Chondrocyte (in vitro differentiated cells): Measurements from ENCODE around the gene LIPJ. TPM values are rescaled to one million over a fixed set of nuclear protein-coding genes. Genes with fewer than 3 reads are reported as not detected.

Experiments used
- DNase-seq: peaks from one replicate; pipeline ENCODE4 v3.0.0; 2021; ENCODE audit warnings: mixed read lengths, low spot score
- H3K27ac Mint-ChIP-seq: one replicate; pipeline ENCODE4 v1.8.0; 2021; ENCODE audit warnings: mild to moderate bottlenecking, moderate library complexity, mixed read lengths; ENCODE audit not compliant: unreplicated experiment
- H3K27me3 Mint-ChIP-seq: 2 replicates; pipeline ENCODE4 v1.8.0; 2021; ENCODE audit warnings: low read depth, mixed read lengths
- H3K36me3 Mint-ChIP-seq: 2 replicates; pipeline ENCODE4 v1.8.0; 2021; ENCODE audit warnings: low read depth, mixed read lengths
- H3K4me1 Mint-ChIP-seq: 2 replicates; pipeline ENCODE4 v1.8.0; 2021; ENCODE audit warnings: low read depth, mild to moderate bottlenecking, mixed read lengths
- H3K4me3 Mint-ChIP-seq: one replicate; pipeline ENCODE4 v1.8.0; 2021; ENCODE audit warnings: mild to moderate bottlenecking, moderate library complexity, mixed read lengths; ENCODE audit not compliant: unreplicated experiment
- H3K9me3 Mint-ChIP-seq: 2 replicates; pipeline ENCODE4 v1.8.0; 2021; ENCODE audit warnings: low read depth, mixed read lengths
- CTCF ChIP-seq: fragments of 200-600 bp; sonication (generic); IDR thresholded peaks from 2 replicates; pipeline ENCODE4 v1.5.0; 2021; ENCODE audit warnings: antibody characterized with exemption, mild to moderate bottlenecking, moderate library complexity
- total RNA-seq: library from RNA; stranded (reverse); gene quantifications from 3 replicates; pipeline ENCODE4 v1.2.1, GENCODE V29; 2021

Gene LIPJ
- total RNA-seq, 1 donor from 2014 or later, result not detected

DNA sequence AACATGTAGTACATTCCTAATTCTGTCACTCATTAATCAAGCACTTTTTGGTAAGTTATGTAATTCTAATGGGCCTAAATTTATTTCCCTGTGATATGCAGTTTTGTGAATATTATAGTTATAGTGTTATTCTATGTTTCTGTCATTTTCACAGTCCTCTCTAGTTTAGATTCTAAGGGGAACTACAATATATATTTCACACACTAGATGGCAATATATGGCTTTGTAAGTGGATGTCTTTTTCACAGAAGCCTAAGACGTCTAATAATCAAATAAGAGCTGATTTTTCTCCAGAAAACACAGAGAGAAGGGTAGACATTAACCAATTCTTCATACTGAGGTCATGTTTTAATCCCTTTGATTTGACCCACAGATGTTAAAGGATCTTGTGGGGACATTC is 21.5 kb upstream of the LIPJ start:
- TF ChIP-seq CTCF, result peak; percentile 86
- Mint-ChIP-seq H3K4me3 (no peak overlapping the region), H3K9me3 (no peaks in the 10 kb centered on the region), H3K36me3 (peaks cover 2% of the 10 kb centered on the region), H3K27ac (no peak overlapping the region), H3K4me1 (peaks cover 4% of the 10 kb centered on the region), H3K27me3 (no peaks in the 10 kb centered on the region)
- no peak for DNase-seq

GRCh38 chr10:88582411-88582805 is 4.2 kb upstream of the LIPJ start:
- TF ChIP-seq CTCF, result no peak
- peak overlapping the region; percentile 82 for H3K4me3 Mint-ChIP-seq

GRCh38 chr10:88582806-88583583 is 3.6 kb upstream of the LIPJ start, which contains the start of gene RNLS:
Gene RNLS, minus strand, starts transcription at chr10:88583318.
- DNase-seq, result peak; percentile 75
- peak; percentile 95 for TF ChIP-seq CTCF
- Mint-ChIP-seq H3K27me3 (peaks cover 3% of the 10 kb centered on the region), H3K9me3 (peaks cover 12% of the 10 kb centered on the region), H3K4me1 (peaks cover 11% of the 10 kb centered on the region), H3K36me3 (peaks cover 3% of the 10 kb centered on the region), H3K27ac (peak within 1 kb of the TSS; percentile 82), H3K4me3 (peak within 1 kb of the TSS; percentile 82)

More at GRCh38 chr10:88582411-88582805, 4.2 kb upstream of the LIPJ start:
- peaks cover 3% of the 10 kb centered on the region for H3K27me3 Mint-ChIP-seq
- DNase-seq, result no peak
- H3K4me1 Mint-ChIP-seq, result peaks cover 11% of the 10 kb centered on the region
- H3K27ac Mint-ChIP-seq, result no peak overlapping the region
- peaks cover 12% of the 10 kb centered on the region for H3K9me3 Mint-ChIP-seq
- peaks cover 3% of the 10 kb centered on the region for H3K36me3 Mint-ChIP-seq

- no peak for TF ChIP-seq CTCF
- H3K27me3 Mint-ChIP-seq, result peaks cover 3% of the 10 kb centered on the region
- H3K36me3 Mint-ChIP-seq, result peaks cover 3% of the 10 kb centered on the region
- DNase-seq, result no peak
- peaks cover 11% of the 10 kb centered on the region for H3K4me1 Mint-ChIP-seq
- H3K27ac Mint-ChIP-seq, result peak overlapping the region; percentile 82
- peaks cover 12% of the 10 kb centered on the region for H3K9me3 Mint-ChIP-seq
- peak overlapping the region; percentile 82 for H3K4me3 Mint-ChIP-seq
Observed at GRCh38 chr10:88583584-88583957, 3.0 kb upstream of the LIPJ start.

DNA sequence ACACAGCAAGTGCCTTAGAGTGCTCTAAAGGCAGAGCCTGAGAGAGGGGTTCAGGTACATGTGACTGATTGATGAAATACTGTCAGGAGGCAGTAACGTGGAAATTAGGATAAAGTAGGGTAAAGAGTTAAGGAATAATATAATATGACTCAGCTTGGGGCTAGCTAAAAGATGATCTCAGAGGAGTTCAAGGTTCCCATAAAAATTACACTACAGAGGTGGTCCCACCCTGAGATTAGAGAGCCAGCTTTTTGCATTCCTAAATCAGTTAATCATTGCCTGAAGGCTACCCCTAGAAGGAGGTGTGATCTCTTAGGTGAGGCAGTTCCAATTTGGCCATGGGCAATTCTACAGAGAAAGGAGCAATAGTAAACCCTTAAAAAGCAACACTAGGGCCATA is 5.8 kb downstream of the LIPJ start:
- Mint-ChIP-seq H3K4me3 (no peak overlapping the region), H3K9me3 (no peaks in the 10 kb centered on the region), H3K36me3 (no peaks in the 10 kb centered on the region), H3K27me3 (no peaks in the 10 kb centered on the region), H3K4me1 (no peaks in the 10 kb centered on the region), H3K27ac (no peak overlapping the region)
- no peak for TF ChIP-seq CTCF
- no peak for DNase-seq
